ENCODE measurements around the gene CNPY2.
"Not testable (repeated sequence)": the region's sequence is repeated elsewhere in the genome, so short reads cannot be mapped to it uniquely, and the experiment has no call there.

Gene CNPY2

DNA sequence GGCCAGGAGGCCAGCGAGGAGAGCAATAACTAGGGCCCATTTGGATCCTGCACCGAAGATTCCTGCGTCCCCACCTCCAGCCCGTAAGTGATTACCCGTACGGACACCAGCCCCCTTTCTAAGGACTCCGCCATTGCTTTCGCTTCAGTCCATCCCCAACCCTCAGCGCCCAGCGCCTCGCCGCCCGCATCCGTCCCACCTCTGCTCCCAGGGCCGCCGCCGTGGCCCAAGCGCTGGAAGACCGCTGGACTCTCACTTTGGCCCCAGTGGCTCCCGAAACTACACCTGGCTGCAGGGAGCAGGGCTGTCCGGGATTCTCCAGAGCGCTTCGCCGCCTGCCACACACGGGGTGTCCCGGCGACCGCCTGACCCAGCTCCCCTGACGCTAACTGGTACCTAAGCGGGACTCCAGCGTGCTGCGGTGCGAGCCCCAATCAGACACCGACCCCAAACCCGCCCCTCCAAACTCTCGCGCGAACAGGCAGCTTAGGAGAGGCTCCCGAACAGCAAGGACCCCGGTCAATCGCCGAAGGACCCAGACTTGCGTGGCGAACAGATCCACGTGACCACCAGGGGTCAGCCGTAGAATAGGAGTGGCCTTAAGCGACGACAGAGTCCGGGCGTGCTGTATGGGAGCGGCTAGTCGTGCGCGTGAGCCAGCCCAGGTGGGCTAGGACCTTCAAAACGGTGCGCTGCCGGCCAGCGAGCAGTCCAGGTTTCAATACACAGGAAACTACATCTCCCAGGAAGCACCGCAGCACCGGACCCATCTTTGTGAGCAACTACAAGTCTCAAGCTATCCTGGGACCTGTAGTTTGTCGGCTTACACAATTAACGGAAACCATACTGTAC, at the start of gene CNPY2:
Gene CNPY2, minus strand, starts transcription at position 367 of the 852 bp plus-strand sequence. CDS start 771 bp downstream, outside the sequence.
- DNase-seq (ENCODE audit: low read depth) = peak; percentile 74

DNA sequence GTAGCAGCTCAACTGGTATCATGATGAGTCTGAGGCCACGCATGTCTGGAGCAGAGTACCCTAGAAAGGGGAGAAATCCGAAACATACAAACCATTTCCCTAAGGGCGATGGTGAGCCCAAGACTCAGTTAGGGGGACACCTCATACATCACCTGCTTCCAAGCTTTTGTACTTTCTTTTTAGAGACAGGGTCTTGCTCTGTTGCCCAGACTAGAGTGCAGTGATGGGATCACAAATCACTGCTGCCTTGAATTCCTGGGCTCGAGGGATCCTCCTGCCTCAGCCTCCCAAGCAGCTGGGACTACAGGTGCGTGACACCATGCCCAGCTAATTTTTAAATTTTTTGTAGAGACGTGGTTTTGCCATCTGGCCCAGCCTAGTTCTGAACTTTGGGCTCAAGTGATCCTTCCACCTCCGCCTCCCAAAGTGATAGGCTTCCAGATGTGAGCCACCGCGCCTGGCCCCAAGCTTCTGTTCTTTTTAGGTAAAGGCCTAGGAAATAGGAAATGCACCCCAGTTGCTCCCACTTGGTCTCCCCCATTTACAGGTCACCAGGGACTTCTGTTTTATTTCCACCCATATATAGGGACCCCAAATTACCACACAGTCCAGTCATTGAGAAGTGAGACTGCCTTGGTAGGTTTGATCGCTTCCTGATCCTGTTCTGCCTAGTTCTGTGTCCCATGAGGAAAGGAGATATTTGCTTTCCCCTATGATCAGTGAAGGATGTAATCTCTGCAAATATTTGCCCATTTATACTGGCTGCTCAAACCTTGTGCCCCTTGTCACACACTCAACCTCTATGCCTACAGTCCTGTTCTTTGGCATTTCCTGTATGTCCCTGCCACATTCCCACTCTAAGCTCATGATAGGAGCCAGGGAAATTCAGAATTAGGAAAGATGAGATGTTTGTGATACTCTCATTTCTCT, 46.6 kb upstream of the CNPY2 start, which contains the start of gene APOF:
Gene APOF, minus strand, starts transcription at position 728 of the 930 bp plus-strand sequence. Its CDS starts 112 bp downstream, at position 616.
- no peak for DNase-seq (ENCODE audit: low read depth)

DNA sequence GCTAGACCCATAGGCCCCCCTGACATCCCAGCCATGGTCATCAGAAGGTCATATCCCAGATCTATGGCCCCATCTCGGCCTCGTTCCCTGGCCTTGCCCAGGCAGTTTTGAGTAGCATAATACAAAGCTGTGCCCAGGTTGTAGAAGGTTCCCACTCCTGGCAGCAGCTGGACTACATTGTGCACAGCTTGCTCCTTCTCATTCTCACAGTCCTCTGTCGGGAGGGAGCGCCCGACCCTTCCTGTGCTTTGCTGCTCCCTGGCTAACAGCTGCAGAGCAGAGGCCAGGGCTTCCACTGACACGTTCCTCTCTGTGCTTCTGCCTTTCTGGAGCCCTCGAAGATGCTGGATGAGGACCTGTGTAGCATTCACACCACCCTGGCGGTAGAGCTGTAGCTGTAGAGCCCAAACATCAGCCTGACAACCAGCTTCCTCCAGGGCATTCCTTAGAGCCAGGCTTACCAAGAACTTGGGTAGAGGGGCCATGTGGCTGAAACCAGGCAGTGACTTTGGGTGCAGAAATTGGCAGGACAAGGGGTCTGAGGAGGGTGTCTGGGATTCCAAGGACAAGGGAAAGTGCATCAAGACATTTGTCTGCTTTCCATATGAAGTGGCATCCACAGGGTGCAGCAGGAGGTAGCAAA, 45.8 kb upstream of the CNPY2 start:
- no peak for DNase-seq (ENCODE audit: low read depth)

DNA sequence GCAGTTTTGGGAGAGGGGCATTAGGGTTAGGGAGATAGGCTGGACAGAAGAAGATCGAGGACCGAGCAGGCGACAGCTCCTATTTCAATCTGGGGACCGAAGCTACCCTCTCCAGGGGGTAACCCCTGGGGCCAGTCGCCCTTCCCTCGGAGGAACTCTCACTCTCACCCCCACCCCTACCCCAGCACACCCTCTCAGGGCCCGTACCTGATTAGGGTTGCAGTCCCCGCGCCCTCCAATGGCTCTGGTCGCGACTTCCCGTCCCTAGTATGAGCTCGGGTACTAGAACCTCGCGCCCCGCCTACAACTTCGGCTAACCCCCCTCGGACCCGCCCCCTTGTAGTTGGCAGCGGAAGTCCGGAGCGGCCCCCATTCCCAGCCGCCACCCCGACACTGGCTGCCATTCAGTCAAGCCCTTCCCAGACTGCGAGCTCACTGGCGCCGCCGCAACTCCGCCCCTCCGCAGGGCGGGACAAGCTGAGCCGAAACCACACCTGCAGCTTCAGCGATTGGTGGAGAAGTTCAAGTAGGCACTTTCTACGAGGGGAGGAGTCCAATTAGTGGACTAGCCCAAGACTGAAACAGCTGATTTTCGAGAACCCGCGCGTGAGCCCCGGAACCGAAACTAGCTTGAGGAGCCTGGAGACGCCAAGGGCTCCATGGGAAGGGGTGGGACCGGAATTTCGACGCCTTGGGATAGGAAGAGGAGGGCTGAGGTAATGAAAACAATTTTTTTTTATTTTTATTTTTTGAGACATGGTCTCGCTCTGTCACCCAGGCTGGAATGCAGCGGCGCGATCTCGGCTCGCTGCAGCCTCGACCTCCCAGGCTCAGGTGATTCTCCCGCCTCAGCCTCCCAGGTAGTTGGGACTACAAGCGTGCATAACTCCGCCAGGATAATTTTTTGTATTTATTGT, 44.3 kb upstream of the CNPY2 start, which contains the start of gene STAT2:
Gene STAT2, minus strand, starts transcription at position 257 of the 917 bp plus-strand sequence. CDS start 3,536 bp downstream, outside the sequence.
- DNase-seq (ENCODE audit: low read depth) = peak; percentile 90

DNA sequence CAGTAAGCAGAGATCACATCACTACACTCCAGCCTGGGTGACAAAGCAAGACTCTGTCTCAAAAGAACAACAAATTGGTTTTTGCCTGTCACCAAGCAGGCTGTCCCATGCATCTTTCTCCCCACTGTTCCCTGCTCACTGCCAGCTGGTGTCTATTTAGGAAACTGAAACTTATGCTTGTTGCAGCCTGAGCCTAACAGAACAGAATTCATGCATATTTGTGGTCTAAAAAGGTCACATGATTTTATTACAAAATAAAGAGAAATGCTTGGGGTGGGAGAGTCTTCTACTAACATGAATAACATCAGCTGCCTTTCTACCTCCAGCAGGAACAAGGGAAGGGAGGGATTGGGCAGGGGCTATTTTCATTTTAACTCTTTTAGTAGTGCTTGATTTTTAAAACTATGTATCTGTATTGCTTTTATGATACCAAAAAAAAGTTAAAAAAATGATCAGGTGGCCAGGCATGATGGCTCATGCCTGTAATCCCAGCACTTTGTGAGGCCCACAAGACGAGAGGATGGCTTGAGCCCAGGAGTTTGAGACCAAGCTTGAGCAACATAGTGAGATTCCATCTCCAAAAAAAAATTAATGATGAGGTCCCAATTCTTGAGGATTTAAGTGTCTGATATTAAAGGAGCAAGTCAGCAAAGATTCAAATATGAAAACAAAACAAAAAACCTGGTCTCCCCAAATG, 43.2 kb upstream of the CNPY2 start:
- no peak for DNase-seq (ENCODE audit: low read depth)

DNA sequence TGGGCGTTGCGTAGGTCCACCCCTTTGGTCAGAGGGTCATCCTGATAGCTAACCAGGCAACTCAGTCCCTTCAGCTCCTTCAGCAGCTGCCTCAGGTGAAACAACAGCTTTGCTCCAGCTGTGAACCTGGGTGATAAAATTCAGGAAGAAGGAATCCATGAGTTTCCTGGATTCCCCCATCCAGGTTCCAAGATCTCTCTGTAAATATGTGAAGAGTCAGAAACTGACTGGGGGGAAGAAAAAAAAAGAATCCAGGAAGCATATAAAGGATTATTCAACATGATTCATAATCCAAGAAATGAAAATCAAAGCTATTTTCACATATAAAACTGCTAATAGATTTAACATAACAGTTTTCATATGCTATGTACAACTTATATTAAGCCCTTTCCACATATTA, 35.5 kb upstream of the CNPY2 start:
- no peak for DNase-seq (ENCODE audit: low read depth)

DNA sequence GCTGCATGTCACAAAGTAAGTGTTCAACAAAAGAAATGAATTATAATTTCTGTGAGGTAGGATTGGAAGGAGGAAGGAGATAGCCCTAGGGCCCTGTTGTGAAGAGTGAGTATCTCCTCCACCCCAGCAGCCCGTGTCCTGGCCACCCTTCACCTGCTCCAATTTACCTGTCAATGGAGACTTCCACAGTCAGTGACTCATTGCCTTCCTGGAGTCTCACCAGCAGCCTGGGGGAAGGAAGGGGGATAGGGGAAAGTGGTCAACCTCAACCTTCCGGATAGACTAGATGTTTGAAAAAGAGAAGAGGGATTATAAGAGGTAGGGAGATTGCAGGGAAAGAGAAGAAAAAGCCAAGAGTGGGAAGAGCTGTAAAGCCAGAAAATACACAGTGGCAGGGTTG, 34.9 kb upstream of the CNPY2 start:
- no peak for DNase-seq (ENCODE audit: low read depth)

DNA sequence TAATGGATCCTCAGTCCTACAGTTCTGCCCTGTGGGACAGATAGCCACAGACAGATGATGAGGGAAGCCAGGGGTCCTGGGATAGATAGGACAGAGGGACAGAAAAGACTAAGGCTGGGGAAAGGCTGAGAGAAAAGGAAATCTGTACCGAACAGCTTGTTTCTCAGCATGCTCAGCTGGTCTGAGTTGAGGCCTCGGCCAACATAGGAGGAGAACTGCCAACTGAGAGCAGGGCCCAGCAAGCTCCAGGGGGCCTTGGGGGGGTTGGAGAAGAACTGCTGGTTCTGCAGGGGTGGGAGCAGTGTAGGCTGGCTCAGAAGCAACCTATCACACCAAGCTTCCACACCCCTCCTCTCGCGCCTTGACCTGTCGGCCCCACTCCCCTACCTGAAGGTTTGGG, 33.0 kb upstream of the CNPY2 start:
- no peak for DNase-seq (ENCODE audit: low read depth)

DNA sequence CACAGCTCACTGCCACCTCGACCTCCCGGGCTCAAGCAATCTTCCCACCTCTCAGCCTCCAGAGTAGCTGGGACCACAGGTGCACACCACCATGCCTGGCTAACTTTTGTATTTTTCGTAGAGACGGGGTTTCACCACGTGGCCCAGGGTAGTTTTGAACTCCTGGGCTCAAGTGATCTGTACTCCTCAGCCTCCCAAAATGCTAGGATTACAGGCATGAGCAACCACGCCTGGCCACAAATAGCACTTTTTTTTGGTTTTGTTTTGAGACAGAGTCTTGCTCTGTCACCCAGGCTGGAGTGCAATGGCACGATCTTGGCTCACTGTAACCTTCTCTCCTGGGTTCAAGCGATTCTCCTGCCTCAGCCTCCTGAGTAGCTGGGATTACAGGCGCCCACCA, 31.5 kb upstream of the CNPY2 start:
- DNase-seq (ENCODE audit: low read depth) = not testable (repeated sequence)

DNA sequence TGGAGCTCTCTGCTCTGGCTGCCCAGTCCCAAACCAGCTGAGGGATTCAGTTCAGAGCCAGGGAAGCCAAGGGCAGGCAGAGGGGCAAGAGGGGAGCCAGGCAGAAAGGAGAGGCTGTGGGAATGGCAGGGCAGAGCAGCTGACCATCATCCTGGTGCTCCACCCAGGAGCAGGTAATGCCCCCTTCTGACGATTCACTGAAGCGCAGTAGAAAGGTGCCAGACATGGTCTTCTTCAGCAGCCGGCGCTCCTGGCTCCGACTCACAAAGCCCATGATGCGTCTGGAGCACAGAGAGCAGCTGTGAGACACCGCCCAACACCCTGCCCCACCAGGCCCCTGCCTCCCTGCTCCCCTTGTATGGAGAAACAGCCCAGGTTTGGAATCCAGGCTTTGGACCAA, 30.9 kb upstream of the CNPY2 start:
- DNase-seq (ENCODE audit: low read depth) = no peak

DNA sequence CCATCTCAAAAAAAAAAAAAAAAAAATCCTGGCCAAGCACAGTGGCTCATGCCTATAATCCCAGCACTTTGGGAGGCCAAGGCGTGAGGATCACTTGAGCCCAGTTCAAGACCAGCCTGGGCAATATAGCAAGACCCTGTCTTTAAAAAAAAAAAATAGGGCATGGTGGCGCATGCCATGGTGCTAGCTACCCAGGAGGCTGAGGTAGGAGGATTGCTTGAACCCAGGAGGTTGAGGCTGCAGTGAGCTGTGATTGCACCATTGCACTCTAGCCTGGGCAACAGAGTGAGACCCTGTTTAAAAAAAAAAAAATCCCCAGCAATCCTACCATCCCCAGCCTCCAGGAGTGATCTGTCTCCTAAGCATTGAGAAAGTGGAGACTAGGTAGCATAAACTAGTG, 26.5 kb upstream of the CNPY2 start:
- DNase-seq (ENCODE audit: low read depth) = not testable (repeated sequence)

DNA sequence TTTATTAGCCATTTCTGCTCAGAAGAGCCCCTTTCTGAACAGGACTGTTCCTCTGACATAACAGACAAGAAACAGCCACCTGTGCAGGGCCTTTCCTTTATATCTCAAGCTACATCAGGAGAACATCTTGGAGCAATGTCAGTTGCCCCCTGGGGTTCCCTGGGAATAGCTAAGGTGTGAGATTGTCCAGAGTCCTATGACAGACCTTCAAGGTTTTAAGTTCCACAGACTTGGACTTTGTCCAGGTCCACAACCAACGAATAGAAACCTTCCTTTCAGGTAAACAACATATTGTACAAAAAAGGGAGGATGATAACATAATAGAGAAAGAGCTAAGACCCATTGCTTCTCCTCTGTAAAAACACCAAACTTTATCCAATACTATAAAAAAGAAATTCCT, 25.8 kb upstream of the CNPY2 start:
- DNase-seq (ENCODE audit: low read depth) = no peak

DNA sequence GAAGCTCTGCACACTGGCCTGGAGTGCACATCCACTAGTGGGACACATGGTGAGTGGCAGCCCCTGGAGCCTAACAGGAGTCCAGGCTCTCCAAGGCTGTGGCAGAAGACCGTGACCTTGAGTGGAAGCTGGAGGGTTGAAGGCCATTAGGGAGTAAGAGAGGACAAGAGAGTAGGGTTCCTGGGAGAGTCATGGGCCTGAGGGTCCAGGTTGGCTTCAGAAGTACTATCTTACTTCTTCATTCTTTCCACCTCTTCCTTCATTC, 23.3 kb upstream of the CNPY2 start:
- DNase-seq (ENCODE audit: low read depth) = no peak

DNA sequence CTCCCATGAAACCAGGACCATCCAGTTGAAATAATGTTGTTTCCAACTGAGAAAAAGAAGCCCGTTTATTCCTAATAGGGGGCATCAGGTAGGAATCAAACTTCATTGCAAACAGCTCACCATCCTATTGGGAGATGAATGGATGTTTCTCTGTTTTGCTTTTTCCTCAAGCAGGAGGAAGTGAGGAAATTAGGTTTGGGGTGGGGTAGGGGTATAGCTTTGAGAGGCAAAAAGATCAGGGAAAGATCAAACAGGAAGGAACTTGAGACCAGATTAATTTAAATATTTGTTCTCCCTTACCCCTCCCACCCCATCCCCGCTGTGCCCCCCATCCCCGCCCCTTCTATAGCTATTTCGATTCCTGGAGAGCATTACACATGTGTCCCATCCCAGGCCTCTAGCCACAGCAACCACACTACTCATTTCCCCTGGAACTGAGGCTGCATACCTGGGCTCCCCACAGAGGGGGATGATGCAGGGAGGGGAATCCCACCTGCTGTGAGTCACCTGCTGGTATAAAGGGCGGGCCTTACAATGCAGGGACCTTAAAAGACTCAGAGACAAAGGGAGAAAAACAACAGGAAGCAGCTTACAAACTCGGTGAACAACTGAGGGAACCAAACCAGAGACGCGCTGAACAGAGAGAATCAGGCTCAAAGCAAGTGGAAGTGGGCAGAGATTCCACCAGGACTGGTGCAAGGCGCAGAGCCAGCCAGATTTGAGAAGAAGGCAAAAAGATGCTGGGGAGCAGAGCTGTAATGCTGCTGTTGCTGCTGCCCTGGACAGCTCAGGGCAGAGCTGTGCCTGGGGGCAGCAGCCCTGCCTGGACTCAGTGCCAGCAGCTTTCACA, 22.7 kb upstream of the CNPY2 start, which contains the start of gene IL23A:
Gene IL23A, plus strand, starts transcription at position 577 of the 850 bp plus-strand sequence. Its CDS starts 161 bp downstream, at position 738.
- no peak for DNase-seq (ENCODE audit: low read depth)

DNA sequence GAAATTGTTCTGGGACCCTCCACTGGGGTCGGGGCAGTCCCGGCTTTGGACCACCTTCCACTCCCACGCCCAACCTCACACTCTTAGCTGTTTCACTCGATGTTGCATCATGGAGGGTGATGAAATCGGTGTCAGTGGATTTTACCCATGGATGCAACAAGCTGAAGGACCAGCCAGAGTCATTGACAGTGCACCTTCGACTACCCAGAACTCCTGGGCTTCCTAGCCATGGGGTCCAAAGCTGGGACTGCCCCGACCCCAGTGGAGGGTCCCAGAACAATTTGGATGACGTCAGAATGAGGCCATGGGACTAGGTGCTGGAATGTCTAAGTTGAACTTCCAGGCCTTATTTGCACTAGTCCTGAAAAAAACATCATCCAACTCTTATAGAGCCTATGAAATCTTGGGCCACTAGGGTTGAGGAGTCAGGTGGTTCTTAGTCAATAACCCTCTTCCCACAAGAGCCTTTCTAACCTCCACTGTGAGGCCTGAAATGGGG, 22.0 kb upstream of the CNPY2 start:
- no peak for DNase-seq (ENCODE audit: low read depth)

DNA sequence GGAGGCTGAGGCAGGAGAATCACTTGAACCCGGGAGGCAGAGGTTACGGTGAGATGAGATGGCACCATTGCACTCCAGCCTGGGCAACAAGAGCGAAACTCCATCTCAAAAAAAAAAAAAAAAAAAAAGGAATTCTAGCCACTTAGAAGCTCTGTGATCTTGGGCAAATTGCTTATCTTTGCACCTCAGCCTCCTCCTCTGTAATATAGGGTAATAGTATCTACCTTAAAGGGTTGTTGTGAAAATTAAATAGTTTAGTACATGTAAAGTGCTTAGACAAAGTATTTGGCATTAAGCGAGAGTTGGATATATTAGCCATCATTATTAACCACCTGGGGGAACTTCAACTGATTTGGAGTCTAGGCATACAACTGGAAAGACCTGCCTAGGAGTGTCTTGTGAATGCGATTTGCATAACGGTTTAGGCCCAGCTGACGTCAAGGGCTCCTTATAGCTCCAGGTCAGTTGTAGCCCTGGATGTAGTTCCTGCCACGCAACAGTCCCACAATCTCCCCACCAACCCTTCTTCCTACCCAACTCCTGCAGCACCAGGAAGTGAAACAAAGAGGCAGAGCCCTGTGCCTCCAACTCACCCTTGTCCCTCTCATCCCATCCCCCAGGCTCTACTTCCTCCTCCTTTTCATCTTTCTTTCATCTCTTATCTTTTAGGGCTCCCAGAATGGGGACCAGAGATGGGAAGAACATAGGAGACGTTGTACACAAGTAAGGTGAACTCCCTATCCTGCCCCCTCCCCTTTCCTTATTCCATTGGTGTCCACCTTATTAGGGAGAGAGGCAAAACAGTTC, 20.8 kb upstream of the CNPY2 start:
- no peak for DNase-seq (ENCODE audit: low read depth)

DNA sequence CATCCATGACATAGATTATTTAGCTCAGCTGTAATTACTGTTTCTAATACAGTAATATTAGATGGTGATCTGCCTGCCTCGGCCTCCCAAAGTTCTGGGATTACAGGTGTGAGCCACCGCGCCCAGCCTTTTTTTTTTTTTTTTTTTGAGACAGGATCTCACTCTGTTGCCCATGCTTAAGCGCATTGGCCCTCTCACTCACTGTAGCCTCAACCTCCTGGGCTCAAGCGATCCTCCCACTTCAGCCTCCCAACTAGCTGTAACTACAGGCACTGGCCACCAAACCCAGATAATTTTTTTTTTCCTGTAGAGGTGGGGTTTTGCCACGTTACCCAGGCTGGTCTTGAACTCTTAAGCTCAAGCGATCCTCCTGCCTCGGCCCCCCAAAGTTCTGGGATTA, 19.7 kb upstream of the CNPY2 start:
- not testable (repeated sequence) for DNase-seq (ENCODE audit: low read depth)

DNA sequence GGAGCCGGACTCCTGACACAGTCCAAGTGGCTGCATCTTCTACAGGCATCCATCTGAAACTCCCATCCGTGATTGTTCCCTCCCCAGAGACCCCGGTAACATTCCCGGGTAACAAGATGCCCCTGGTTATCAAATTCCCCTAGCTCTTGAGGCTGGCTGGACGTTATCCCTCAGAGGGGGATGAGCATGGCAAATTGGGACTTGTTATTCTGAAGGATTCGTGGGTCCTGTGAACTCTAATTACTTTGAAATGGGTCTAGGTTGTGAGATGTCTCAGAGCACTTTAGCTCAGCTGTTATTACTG, 18.7 kb upstream of the CNPY2 start:
- no peak for DNase-seq (ENCODE audit: low read depth)
